GM21515 (cell line): ENCODE results near the gene PLEKHA6.

Experiments used
- ATAC-seq: cut with Tn5 transposase; IDR thresholded peaks from one replicate; pipeline ENCODE4 v1.9.1; 2021; ENCODE audit not compliant: unreplicated experiment

Gene PLEKHA6

DNA sequence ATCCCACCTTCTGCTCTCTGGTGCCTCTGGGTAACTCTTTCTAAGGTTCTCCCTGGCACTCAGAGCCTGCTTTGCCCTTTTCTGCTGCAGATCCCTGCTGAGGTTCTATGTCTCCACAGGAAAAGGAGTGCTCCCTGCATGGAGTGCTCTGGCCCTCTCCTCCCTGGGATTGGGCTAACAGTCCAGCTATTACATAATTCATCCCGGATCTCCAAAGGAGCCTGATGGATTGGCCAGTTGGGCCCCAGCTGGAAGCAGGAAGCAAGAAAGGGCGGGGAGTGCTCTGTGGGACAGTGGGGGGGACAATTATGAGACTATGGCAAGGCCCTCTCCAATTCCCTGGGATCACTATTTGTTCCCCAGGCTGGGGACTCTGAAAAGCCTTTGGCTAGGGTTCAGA, 94.1 kb downstream of the PLEKHA6 start:
- no peak for ATAC-seq

DNA sequence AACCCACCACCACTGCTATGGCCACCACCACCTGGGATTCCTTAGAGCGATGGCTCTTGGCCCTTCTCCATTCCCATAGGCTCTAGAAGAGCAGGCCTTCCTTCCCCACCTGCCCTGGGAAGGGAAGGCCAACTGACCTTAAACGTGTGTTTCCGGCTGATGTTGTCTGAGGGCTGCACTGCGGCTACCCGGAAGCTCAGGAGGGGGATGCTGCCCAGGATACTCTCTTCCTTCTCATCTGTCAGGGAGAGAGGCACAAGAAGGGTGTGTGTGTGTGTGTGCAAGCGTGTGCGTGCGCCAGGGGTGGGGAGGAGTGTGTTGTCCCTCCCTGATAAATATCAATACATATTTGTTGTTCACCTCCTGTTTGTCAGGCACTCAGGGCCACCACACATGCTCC, 94.9 kb downstream of the PLEKHA6 start:
- no peak for ATAC-seq

DNA sequence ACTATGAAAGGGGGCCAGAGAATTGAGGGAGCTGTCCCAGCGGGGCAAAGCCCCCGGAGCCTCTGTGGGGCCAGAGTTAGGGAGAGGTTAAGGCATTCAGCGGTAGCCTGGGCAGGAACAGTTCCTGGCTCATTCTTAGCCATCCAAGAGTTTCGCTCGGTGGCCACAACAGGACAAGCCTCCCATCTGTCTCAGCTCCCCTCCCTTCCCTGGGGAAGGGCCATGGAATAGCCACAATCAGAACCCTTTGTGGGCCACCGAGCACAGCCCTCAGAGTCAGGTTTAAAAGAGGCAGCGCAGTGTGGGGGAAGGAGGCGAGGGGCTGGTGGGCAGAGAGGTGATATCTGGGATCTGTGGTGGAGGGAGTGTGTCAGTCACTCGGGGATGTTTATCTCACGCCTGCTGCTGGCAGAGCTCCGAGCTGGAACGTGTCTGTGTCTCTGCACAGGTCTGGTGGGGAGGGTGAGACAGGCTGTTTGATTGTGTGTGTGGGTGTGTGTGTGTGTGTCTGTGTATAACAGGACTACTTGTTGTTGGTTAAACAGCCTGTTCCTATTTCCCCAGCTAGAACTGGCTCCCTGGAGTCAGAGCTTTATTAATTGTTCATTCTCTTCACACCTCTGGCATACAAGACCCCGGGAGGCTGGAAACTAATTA, 96.3 kb downstream of the PLEKHA6 start:
- ATAC-seq = no peak

DNA sequence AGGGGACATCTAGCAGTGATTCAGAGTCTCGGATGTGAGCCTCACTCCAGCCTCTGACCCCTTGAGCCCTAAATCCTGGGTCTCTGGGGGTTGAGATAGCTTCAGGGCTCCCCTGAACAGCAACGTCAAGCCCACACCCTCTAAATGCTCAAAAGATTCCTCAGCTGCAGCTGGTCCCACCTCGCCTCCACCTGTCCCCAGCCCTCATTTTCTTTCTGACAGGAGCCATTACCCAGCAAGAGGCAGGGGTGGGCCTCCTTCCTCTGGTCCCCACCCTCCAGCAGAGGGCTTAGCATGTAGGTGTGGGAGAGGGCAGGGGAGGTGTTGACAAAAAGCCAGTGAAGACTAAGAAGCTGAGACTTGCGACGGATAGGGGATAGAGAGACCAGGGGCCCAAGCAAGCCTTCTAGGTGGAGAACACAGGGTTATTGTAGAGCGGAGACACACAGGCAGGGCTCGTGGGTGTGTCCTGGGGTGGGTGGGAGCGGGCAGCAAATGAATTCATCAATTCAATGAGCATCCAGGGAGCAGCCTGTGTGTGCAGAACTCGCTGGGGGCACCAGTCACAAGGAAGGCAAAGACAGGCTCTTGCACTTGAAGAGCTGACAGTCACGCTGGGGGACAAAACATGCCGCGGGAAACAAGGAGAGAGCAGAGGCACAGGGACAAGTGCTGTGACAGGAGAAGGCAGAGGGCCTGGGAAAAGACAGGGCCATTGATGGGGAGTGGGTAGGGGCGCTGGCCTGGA, 97.0 kb downstream of the PLEKHA6 start:
- ATAC-seq = no peak

DNA sequence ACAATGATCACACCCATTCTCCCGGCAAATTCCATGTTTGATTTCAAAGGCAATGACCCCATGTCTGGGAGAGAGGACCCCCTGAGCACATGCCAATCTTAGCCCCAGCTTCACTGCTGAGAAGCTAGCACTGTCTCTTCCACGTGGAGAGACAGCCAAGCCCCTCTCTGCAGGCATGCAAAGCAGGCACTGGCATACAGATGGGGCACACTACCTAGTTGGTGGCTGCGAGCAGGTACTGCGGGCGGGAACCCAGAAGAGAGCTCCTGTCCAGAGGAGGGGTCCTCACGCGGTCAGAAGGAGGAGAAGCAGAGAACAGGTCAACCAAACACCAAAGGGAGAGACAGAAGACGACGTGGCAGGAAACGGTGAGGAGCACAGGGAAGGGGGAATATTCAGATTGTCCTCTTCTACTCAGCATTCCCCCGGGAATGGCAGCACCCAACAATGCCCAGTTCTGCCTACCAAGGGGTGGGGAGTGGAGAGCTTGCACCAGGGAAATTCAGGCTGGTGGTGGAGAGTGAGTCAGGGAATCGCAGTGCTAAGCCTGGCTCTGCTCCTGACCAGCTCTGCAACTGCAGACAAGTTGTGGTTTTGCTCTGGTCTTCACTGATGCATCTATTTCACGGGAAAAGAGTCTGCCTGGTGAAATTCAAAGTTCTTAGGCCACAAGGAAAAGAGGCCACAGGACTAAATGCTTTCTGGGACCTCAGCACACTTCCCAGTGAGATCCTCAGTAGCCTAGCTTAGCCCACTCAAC, 97.8 kb downstream of the PLEKHA6 start:
- ATAC-seq = no peak

DNA sequence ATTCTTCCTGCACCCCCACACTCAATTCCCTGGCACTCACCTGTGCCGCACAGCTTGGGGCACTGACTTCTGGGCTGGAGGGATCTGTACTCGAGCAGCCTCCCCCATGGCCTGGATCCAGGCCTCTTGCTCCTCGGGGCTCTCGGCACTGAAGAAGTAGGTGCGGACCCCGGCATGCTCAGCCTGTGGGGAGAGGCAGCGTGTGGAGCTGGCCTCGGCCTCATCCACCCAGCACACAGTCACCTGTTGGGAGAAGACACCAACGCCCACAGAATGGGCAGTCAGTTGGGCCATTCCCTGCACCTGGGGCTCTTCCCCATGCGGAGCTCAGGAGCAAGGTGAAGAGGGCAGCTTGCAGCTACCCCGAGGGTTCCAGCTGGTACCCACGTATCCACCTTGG, 98.5 kb downstream of the PLEKHA6 start:
- ATAC-seq = no peak

DNA sequence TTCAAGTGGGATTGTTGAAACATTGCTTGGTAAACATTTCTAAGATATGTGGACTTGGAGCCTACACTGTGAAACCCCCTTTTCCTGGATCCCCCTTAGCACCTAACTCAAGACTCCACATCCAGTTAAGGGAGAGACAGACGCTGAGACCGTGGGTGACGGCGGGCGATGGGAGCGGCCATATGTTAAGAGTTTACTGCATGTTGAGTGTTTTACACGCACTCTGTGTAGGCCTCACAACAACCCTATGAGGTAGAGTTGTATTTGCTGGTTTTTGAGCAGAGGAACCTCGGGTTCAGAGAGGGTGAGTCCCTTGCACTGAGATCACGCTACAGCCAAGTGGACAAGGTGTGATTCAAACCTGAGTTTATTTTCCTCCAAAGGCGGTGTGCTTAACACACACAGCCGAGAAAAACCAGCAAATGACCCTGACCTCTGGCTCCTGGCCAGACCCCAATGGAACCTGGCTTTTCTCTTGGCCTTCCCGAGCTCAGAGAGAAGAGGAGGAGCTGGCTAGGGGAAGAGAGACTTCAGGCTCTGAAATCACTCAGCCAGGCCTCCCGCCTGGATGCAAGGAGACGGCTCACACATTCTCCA, 99.0 kb downstream of the PLEKHA6 start:
- no peak for ATAC-seq

DNA sequence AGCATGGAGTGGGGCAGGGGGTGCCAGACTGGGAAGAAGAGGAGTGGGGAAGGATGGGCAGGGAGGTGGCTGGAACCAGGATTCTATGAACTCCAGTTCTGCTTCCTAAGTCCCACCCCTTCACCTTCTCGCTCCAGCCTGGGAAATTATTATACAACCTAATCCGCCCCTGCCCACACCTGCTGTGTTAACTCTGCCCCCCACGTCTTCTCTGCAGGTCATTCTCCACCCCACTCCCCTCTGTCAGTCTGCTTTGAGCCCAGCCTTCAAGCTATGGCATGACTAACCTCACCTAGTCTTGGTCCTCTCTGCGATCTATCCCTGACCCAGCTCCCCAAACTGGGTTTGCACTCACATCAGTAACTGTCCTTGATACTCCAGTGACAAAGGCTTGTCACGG, 99.9 kb downstream of the PLEKHA6 start:
- no peak for ATAC-seq

DNA sequence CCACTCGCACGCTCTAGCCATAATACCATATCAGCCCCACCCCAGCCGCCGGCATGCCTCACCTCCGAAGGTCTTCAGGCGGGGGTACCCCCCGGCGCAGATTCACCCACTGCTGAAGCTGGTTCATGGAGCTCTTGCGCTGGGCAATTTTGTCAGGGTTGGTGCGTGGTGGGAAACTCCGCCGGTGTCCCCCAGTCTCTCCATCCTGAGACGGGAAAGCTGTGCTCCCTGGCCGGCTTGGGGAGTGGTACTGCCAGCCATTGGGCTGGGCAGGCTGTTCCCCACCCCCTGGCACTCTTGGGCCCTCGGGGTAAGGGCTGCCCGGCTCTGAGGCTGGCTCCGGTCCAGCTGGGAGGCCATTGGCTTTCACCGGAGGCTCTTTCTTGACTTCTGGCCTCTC, 100.5 kb downstream of the PLEKHA6 start:
- no peak for ATAC-seq

DNA sequence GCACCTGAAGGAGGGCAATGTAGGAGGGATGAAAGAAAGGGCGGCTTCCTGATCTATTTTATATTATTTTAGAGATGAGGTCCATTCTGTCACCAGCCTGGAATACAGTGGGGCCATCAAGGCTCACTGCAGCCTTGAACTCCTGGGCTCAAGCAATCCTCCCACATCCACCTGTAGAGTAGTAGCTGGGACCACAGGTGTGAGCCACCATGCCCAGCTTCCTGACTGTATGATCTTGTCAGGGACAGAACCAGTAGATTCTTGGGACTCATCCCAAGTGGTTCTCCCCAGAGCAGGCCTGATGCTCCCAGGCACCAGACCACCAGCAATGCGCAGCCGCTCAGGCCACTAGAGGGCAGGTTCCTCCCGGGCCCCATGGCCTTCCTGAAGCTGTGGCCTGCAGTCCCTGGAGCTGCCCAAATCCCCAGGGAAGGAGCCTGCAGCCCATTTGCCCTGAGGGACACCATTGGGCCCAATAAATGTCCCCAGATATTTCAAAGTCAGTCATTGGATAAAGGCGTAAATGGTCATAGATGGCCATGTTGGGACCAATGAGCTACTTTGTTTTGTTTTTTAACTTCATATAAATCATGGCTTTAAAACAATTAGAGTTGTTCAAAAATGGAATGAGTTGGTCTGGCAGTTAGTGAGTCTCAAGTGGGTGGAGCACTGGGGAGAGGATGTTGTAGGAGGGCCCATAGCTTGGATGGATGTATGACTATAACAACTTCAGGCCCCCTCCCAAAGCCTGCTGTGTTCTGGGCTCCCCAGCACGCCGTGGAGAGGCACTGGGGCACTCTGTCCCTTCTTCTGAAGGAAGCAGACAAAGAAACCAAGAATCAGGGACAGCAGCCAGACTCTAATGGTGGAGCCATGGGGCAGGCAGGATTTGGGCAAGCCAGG, 101.3 kb downstream of the PLEKHA6 start:
- no peak for ATAC-seq

DNA sequence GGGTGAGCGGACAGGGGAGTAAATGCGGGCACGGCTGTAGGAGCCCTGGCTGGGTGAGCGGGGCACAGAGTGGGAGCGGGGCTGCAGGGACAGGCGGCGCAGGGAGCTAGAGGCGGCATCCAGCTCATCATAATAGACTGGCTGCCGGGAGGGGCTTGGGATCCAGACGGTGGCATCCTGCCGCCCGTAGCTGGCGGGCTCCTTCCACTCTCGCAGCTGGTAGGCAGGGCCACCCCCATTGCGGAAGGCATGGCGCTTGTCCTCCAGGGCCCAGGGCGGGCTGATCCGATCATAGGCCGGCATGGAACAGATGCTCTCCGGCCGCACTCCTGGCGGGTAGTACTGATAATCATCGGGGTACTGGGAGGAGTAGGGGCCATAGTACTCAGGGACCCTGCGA, 102.3 kb downstream of the PLEKHA6 start:
- ATAC-seq = no peak

DNA sequence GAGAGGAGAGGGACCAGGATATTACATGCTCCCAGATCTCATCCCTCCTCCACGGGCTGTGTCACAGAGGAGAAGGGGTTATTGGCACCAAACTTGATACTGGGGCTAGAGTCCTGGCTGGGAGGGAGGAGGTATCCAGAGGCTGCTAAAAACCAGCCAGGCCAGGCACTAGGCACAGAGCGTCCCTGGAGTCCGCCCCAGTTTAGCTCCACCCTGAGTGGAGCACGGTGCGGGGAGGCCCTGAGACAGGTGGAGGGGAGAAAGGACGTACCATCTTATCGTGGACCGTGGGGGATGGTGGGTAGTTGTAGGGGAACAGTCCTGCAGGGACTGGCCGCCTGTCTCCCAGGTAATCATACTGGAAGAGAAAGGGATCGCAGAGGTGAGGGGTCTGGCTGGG, 103.2 kb downstream of the PLEKHA6 start:
- ATAC-seq = no peak

DNA sequence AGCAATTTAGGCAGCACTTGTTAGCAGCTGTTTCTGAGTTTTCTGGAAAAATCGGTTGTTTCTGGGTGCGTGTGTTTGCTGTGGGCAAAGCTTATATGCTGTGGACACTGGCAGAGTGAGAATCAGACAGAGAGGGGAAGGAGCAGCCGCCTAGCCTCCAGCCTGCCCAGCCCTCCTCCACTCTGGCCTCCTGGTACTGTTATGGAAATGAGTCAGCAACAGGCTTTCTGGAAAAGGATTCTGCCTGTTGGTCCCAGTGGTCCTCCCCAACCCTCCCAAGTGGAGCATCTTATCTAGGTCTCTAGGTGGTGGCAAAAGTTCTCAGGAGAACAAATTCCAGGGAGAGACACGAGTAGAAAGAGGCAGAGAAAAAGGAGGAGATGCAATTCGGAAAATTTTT, 103.8 kb downstream of the PLEKHA6 start:
- no peak for ATAC-seq

DNA sequence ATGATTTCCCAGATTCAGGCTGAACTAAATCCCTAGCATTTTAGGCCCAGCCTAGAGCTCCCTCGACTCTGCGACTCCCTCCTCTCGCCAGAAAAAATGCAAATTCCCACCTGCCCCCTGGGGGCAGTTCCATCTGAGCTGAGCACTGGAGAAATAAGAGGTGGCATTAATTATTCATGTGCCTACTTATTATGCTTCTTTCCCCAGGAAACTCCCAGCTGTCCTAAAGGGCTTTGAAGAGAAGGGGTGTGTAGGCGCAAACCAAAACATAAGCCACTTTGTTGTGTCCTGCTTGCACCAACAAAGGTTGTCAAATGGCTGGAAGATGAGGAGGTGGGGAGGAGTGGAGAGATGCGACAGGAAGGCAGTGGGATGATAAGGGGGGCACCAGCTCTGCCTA, 104.5 kb downstream of the PLEKHA6 start:
- no peak for ATAC-seq

DNA sequence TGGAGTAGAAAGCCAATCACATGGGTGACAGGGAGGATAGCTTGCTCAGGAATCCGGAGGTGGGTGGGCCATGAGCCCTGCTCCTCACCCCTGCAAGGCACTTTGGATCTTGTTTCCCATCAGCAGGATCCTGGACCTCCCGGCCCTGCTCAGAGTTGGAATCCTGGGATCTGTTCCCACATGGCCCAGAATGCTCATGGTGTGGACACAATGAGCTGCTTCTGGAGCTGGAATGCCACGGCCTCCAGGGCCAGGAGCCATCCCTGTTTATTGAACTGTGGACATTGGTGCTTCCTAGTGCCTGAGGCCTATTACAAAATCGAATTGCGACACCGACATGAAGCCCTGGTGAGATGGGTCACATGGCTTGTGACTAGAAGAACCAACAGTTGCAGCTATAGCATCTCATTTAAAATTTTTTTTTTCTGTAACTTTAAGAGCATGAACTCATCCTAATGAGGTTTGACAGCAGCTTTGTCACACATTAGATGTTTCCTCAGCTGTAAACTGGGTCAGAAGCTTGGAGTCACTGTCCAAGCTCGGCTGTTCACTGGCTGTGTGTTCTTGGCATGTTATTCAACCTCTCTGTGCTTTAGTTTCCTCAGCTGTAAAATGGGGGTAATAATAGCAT, 105.6 kb downstream of the PLEKHA6 start:
- no peak for ATAC-seq

DNA sequence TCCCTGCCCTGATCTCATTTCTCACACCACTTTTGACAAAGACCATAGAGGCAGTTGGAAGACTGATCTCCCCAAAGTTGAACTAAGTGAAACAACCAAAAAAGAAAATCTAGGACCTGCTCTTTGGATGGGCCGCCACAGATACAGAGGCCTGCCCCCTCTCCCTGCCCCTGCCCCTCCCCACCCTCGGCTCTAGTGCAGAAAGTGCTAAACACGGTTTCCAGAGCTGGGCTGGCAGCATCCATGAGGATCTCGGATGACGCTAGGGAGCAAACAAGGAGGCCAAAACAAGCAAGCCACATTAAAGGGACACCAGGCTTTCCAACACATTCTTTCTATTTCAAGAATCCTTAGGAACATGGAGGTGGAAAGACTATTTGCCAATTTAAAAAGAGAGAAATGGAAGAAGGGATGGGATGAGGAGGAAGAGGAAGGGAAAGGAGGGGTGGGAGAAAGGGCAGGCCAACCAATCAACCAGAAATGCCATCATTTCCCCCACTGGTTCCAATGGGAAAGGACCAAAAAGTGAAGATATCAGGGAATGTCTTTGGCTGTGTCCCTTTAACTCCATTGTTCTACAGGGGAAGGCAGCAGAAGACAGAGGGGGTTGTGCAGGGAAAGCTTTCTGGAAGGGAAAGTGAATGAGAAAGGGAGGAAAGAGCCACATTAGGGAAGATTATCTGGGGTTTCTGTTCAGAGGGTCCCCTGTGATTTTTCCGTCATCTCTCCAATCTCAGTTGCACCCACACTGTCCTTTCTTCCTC, 107.6 kb downstream of the PLEKHA6 start:
- ATAC-seq = no peak

DNA sequence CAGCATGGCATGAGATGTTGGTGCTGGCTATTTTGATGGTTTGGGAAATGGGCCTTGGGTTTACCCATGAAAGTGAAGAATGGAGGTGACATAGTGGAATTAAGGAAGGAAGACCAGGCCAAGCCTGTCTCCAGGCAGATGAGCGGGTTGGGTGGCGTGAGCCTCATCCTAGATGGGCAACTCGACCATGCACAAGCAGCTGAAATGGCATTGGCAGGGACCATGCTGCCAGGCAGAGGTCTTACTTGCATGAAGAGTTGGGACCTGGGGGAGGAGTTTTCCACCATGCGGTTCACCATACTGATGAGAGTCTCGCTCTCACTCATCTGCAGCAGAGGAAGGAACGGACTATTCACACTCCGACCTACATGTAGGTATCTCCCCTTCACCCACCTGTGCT, 108.4 kb downstream of the PLEKHA6 start:
- no peak for ATAC-seq

DNA sequence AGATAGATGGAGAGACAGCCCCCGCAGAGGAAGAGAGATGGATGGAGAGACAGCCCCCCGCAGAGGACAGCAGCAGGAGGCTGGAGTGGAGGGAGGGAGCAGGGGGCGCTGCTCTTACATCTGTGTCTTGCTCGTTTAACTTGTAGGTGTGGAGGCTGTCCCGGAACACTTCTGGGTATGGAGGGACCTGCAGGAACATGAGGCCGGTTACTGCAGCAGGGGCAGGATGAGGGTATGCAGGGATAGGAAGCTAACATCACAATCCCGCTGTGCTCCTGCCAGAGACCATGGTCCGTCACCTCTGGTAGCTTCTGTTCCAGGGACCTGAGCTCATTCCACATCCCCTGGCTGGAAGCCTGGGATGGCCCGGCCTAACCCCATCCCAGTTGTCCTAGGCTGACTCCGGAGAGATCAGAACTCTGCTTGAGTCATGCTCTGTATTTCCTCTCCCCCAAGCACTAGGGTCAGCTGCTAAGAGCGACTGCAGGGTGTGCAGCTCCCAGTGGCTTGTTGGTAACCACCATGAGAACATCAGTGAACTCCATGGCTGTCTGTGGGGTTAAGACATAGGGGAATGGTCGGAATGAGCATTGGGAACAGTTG, 109.2 kb downstream of the PLEKHA6 start:
- ATAC-seq = no peak
